ENCODE data around the gene SRL. TPM values are rescaled to one million over a fixed set of nuclear protein-coding genes. Genes with fewer than 3 reads are reported as not detected.
"Not testable (repeated sequence)": the region's sequence is repeated elsewhere in the genome, so short reads cannot be mapped to it uniquely, and the experiment has no call there.

Gene SRL
- total RNA-seq, 2 donors from 2014 or later: not detected

DNA sequence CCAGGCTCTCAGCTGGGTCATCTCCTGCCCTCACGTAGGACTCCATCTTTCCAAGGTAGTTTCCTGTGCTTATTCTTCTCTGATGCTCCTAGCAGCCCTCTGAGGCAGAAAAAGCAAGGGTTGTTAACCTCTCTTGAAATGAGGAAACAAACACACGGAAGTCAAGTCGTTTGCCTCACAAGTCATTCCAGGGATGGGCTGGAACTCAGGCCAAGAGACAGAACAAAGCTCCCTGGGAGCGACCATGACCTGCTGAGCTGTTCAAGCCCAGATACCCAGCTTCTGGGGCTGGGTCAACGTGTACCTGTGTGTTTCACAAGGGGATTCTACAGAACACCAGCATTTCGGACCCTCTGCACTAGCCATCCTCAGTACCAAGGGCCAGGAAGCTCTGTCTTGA lies 28.1 kb downstream of the SRL start:
- 46 to 57% methylated on average over 5 to 6 of the region's 6 CpGs for WGBS, 2 donors
- Histone ChIP-seq H3K36me3 (replicated peaks in 1 of 2; ENCODE audit: insufficient read depth in 1 of 2, low read depth in 2 of 2) (no peaks in the 10 kb centered on the region), H3K27me3 (no peaks in the 10 kb centered on the region), H3K4me3 (no peak overlapping the region), H3K27ac (no peak overlapping the region), H3K9me3 (no peaks in the 10 kb centered on the region), H3K4me1 (peaks cover 4% of the 10 kb centered on the region)
- intact Hi-C loops (cut with DNase I): no loop called here
- DNase-seq (no peak), ATAC-seq (no peak)
- TF ChIP-seq, protein P1, sequence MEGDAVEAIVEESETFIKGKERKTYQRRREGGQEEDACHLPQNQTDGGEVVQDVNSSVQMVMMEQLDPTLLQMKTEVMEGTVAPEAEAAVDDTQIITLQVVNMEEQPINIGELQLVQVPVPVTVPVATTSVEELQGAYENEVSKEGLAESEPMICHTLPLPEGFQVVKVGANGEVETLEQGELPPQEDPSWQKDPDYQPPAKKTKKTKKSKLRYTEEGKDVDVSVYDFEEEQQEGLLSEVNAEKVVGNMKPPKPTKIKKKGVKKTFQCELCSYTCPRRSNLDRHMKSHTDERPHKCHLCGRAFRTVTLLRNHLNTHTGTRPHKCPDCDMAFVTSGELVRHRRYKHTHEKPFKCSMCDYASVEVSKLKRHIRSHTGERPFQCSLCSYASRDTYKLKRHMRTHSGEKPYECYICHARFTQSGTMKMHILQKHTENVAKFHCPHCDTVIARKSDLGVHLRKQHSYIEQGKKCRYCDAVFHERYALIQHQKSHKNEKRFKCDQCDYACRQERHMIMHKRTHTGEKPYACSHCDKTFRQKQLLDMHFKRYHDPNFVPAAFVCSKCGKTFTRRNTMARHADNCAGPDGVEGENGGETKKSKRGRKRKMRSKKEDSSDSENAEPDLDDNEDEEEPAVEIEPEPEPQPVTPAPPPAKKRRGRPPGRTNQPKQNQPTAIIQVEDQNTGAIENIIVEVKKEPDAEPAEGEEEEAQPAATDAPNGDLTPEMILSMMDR (IDR thresholded peaks at IDR 0.05): no peak
- no peak for TF ChIP-seq POLR2A (IDR thresholded peaks at IDR 0.05)

DNA sequence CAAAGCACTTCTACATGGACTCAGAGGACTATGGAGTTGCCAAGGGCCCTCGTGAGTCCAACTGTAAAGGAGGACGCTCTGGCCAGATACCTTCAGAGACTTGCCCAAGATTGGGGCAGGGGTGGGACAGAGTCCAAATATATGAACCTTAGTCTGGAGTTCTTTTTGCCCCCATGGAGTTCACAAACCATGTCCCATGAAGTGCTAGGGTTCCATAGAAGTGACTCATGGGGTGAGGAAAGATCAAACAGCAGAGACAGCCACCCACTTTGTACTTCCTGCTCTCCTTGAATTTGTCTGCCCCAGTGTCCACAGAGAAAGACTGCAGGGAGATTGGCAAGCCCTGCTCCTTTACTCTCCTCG lies 29.0 kb downstream of the SRL start:
- Histone ChIP-seq H3K9me3 (no peaks in the 10 kb centered on the region), H3K4me1 (peaks cover 4% of the 10 kb centered on the region), H3K36me3 (replicated peaks in 1 of 2; ENCODE audit: insufficient read depth in 1 of 2, low read depth in 2 of 2) (no peaks in the 10 kb centered on the region), H3K27me3 (no peaks in the 10 kb centered on the region), H3K4me3 (no peak overlapping the region), H3K27ac (no peak overlapping the region)
- TF ChIP-seq, protein P1 (IDR thresholded peaks at IDR 0.05): no peak
- TF ChIP-seq POLR2A (IDR thresholded peaks at IDR 0.05): no peak
- 83 to 94% methylated on average over 3 of the region's 3 CpGs for WGBS, 2 donors
- intact Hi-C loops (cut with DNase I): no loop called here
- DNase-seq (no peak), ATAC-seq (no peak)

DNA sequence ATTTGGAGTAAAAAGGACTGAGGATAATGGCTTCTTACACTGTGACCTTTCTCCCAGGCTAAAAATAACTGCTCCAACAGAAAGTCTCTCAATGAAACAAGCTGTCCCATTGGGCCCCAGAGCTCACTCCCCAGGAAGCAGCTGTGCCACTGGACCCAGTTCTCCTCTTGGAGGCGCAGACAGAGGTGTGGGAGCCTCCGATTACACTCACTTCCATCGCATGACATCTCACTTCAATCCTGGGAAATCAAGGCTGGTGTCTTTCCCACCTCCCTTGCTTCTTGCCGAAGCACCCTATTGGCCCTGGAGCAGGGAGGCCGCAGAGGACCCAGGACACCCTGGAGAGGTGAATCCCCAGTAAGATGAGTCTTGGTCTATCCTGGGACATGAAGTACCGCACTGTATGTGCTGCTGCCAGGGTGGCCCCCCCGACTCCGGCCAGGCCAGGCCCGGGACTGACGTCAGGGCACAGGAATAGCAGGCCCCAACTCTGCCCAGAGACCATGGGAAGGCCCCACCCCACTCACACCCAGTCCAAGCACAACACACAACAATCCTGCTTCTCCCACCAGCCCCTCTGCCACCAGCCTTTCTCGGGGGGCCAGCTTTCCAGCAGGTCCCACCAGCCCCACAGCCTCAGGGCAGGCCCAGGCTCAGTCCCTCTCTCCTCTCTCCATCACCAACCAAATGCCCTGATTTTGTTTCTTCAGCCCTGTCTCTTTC lies 29.5 kb downstream of the SRL start:
- intact Hi-C loops (cut with DNase I): no loop called here
- Histone ChIP-seq H3K4me1 (peaks cover 4% of the 10 kb centered on the region), H3K4me3 (no peak overlapping the region), H3K36me3 (replicated peaks in 1 of 2; ENCODE audit: insufficient read depth in 1 of 2, low read depth in 2 of 2) (no peaks in the 10 kb centered on the region), H3K27ac (no peak overlapping the region), H3K27me3 (no peaks in the 10 kb centered on the region), H3K9me3 (no peaks in the 10 kb centered on the region)
- 90 to 91% methylated on average over 8 of the region's 11 CpGs for WGBS, 2 donors
- TF ChIP-seq, protein P1 (IDR thresholded peaks at IDR 0.05): no peak
- no peak for TF ChIP-seq POLR2A (IDR thresholded peaks at IDR 0.05)
- no peak for DNase-seq
- no peak for ATAC-seq

DNA sequence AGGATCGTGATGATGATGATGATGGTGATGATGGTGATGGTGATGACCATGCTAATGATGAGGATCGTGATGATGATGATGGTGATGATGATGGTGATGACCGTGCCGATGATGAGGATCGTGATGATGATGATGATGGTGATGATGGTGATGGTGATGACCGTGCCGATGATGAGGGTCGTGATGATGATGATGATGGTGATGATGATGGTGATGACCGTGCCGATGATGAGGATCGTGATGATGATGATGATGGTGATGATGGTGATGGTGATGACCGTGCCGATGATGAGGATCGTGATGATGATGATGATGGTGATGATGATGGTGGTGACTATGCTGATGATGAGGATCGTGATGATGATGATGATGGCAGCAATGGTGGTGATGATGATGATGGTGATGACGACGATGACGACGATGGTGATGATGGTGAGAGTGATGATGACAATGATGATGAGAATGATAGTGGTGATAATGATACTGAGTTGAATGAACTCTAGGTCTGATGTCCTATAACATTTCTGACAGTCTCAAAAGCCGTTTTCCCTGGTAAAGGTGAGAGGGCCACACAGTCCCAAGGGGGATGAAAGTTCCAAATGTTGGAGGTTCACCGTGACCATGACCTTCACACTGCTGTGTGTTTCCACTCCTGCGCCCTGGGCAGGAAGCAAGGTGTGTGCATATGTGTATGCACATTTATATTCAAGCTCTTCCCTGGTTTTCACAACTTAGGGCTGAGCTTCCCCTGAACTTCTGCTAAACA lies 30.3 kb downstream of the SRL start:
- H3K9me3 ChIP-seq; H3K4me1 ChIP-seq; DNase-seq; H3K36me3 ChIP-seq (replicated peaks in 1 of 2; ENCODE audit: insufficient read depth in 1 of 2, low read depth in 2 of 2); H3K27ac ChIP-seq; ATAC-seq; H3K27me3 ChIP-seq; intact Hi-C loops (cut with DNase I); H3K4me3 ChIP-seq: not testable (repeated sequence)
- WGBS, 2 donors: 86 to 90% methylated on average over 22 of the region's 22 CpGs

DNA sequence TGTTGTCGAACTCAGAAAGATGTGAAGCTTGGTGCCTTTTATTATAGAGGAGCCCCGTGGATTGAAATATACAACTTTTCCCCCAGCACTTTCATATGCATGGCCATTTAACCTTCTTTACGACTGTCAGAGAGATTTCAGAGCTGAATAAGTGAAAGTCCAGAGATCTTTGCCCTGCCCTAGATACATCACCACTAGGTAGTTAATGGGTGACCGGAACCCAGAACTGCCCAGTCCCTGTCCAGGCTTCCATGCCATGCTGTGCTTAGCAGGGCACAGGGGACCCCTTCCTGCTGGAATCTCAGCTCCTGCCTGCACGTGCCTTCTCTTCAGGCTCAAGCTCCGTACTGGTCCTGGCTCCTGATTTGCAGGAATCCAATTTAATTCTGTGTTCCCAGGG lies 32.2 kb downstream of the SRL start:
- H3K27ac ChIP-seq: no peak overlapping the region
- no peaks in the 10 kb centered on the region for H3K36me3 ChIP-seq (replicated peaks in 1 of 2; ENCODE audit: insufficient read depth in 1 of 2, low read depth in 2 of 2)
- WGBS, 2 donors: 54 to 85% methylated on average over 3 to 6 of the region's 6 CpGs
- H3K27me3 ChIP-seq: no peaks in the 10 kb centered on the region
- H3K9me3 ChIP-seq: no peaks in the 10 kb centered on the region
- intact Hi-C loops (cut with DNase I): loop anchor here (5.0 kb wide), 1 partner anchor 123 kb away; no protein-coding TSS in a partner anchor
- H3K4me3 ChIP-seq: no peak overlapping the region
- ATAC-seq (no peak), DNase-seq (no peak)
- TF ChIP-seq, protein P1 (IDR thresholded peaks at IDR 0.05): no peak
- TF ChIP-seq POLR2A (IDR thresholded peaks at IDR 0.05): no peak
- peaks cover 4% of the 10 kb centered on the region for H3K4me1 ChIP-seq

Measured in body of pancreas (tissue), 4 donors.